HEK293 (cell line): ENCODE data around the gene MMD.

Experiments used
- CTCF ChIP-seq: fragments of 450-650 bp; formaldehyde crosslinking; IDR thresholded peaks from 2 replicates; pipeline ENCODE4 v1.5.1; 2016; ENCODE audit warnings: missing biosample characterization, missing genetic modification characterization
- SP3 ChIP-seq: fragments of 450-650 bp; formaldehyde crosslinking; IDR thresholded peaks from 2 replicates; pipeline ENCODE4 v1.5.1; 2016; ENCODE audit warnings: missing biosample characterization, missing genetic modification characterization
- ZNF10 ChIP-seq: fragments of 450-650 bp; formaldehyde crosslinking; IDR thresholded peaks from 2 replicates; pipeline ENCODE4 v1.5.1; 2017; ENCODE audit warnings: missing biosample characterization, missing genetic modification characterization
- ZNF155 ChIP-seq: fragments of 450-650 bp; formaldehyde crosslinking; IDR thresholded peaks from 2 replicates; pipeline ENCODE4 v1.5.1; 2016; ENCODE audit warnings: missing biosample characterization, missing genetic modification characterization
- ZNF335 ChIP-seq: fragments of 450-650 bp; formaldehyde crosslinking; conservative IDR thresholded peaks from 2 replicates; pipeline ENCODE4 v1.5.1; 2016; ENCODE audit warnings: missing biosample characterization, missing genetic modification characterization
- ZNF501 ChIP-seq: fragments of 450-650 bp; formaldehyde crosslinking; IDR thresholded peaks from 2 replicates; pipeline ENCODE4 v1.5.1; 2016; ENCODE audit warnings: missing biosample characterization, missing genetic modification characterization
- ZNF549 ChIP-seq: fragments of 450-650 bp; IDR thresholded peaks from 2 replicates; pipeline ENCODE4 v1.5.1; 2018; ENCODE audit warnings: missing biosample characterization, missing genetic modification characterization, mild to moderate bottlenecking, inconsistent platforms, moderate library complexity

GRCh38 chr17:55354010-55354409 lies 67.6 kb downstream of the MMD start:
- TF ChIP-seq ZNF501 (tag by site-specific recombination) (no peak), CTCF (no peak), ZNF10 (tag by site-specific recombination) (no peak), ZNF155 (tag by site-specific recombination) (no peak), ZNF335 (tag by site-specific recombination) (no peak), SP3 (no peak), ZNF549 (tag by site-specific recombination) (no peak)
